Osteocyte (in vitro differentiated cells): Measurements from ENCODE around the gene LYST. TPM values are rescaled to one million over a fixed set of nuclear protein-coding genes. Genes with fewer than 3 reads are reported as not detected.

ENCODE experiments used
- DNase-seq: peaks from one replicate; pipeline ENCODE4 v3.0.0; 2021; ENCODE audit warnings: mixed read lengths; ENCODE audit not compliant: unreplicated experiment; ENCODE audit errors: extremely low spot score
- H3K27ac Mint-ChIP-seq: one replicate; pipeline ENCODE4 v1.8.0; 2021; ENCODE audit warnings: mild to moderate bottlenecking, mixed read lengths; ENCODE audit not compliant: unreplicated experiment
- H3K27me3 Mint-ChIP-seq: one replicate; pipeline ENCODE4 v1.8.0; 2021; ENCODE audit warnings: mixed read lengths; ENCODE audit not compliant: unreplicated experiment
- H3K36me3 Mint-ChIP-seq: one replicate; pipeline ENCODE4 v1.8.0; 2021; ENCODE audit warnings: mixed read lengths; ENCODE audit not compliant: unreplicated experiment
- H3K4me1 Mint-ChIP-seq: one replicate; pipeline ENCODE4 v1.8.0; 2021; ENCODE audit warnings: mixed read lengths; ENCODE audit not compliant: unreplicated experiment
- H3K4me3 Mint-ChIP-seq: one replicate; pipeline ENCODE4 v1.8.0; 2021; ENCODE audit warnings: mild to moderate bottlenecking, moderate library complexity, mixed read lengths; ENCODE audit not compliant: unreplicated experiment
- H3K9me3 Mint-ChIP-seq: one replicate; pipeline ENCODE4 v1.8.0; 2021; ENCODE audit warnings: mixed read lengths; ENCODE audit not compliant: unreplicated experiment
- total RNA-seq: library from RNA; stranded (reverse); gene quantifications from 2 replicates; pipeline ENCODE4 v1.2.1, GENCODE V29; 2021
- TF ChIP-seq, protein P1 (sequence below): fragments of 200-600 bp; sonication (generic); IDR thresholded peaks from 2 replicates; pipeline ENCODE4 v1.5.0; 2021; ENCODE audit warnings: antibody characterized with exemption, mild to moderate bottlenecking, moderate library complexity

The LYST gene
- total RNA-seq, 1 donor from 2014 or later = 21.7 TPM

- no peaks in the 10 kb centered on the region for H3K9me3 Mint-ChIP-seq
- H3K4me1 Mint-ChIP-seq = peaks cover 9% of the 10 kb centered on the region
- DNase-seq = no peak
- no peak overlapping the region for H3K4me3 Mint-ChIP-seq
- H3K36me3 Mint-ChIP-seq = peaks cover 32% of the 10 kb centered on the region
- H3K27ac Mint-ChIP-seq = no peak overlapping the region
- no peaks in the 10 kb centered on the region for H3K27me3 Mint-ChIP-seq
- TF ChIP-seq, protein P1, sequence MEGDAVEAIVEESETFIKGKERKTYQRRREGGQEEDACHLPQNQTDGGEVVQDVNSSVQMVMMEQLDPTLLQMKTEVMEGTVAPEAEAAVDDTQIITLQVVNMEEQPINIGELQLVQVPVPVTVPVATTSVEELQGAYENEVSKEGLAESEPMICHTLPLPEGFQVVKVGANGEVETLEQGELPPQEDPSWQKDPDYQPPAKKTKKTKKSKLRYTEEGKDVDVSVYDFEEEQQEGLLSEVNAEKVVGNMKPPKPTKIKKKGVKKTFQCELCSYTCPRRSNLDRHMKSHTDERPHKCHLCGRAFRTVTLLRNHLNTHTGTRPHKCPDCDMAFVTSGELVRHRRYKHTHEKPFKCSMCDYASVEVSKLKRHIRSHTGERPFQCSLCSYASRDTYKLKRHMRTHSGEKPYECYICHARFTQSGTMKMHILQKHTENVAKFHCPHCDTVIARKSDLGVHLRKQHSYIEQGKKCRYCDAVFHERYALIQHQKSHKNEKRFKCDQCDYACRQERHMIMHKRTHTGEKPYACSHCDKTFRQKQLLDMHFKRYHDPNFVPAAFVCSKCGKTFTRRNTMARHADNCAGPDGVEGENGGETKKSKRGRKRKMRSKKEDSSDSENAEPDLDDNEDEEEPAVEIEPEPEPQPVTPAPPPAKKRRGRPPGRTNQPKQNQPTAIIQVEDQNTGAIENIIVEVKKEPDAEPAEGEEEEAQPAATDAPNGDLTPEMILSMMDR = no peak
Measured at GRCh38 chr1:235720544-235720943, 146.2 kb downstream of the LYST start.

- Mint-ChIP-seq H3K4me3 (no peak overlapping the region), H3K27ac (no peak overlapping the region), H3K9me3 (no peaks in the 10 kb centered on the region), H3K27me3 (no peaks in the 10 kb centered on the region), H3K36me3 (peaks cover 44% of the 10 kb centered on the region), H3K4me1 (peaks cover 4% of the 10 kb centered on the region)
- TF ChIP-seq, protein P1 = no peak
- DNase-seq = no peak
Measured at GRCh38 chr1:235714205-235714897, 152.4 kb downstream of the LYST start.

- no peak overlapping the region for H3K4me3 Mint-ChIP-seq
- H3K27ac Mint-ChIP-seq = peak overlapping the region; percentile 45
- no peaks in the 10 kb centered on the region for H3K9me3 Mint-ChIP-seq
- no peaks in the 10 kb centered on the region for H3K27me3 Mint-ChIP-seq
- H3K4me1 Mint-ChIP-seq = peaks cover 4% of the 10 kb centered on the region
- no peak for DNase-seq
- TF ChIP-seq, protein P1 = no peak
- H3K36me3 Mint-ChIP-seq = peaks cover 52% of the 10 kb centered on the region
Measured at GRCh38 chr1:235712812-235713211, 153.9 kb downstream of the LYST start.

DNA sequence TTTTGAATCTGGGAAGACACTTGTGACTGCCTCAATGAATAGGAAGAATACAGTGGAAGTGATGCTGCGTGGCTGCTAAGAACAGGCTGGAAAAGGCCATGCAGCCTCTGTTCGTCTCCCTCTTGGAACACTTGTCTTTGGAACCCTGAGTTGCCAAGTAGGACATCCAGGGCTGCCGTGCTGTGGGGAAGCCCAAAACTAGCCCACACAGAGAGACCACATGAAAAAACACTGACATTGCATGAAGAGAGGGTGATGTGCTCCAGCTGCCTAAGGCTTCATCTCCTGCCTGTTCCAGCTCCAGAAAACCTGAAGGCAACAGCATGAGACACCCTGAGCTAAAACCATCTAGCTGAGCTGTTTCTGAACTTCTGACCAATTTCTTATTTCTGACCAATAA, 156.0 kb downstream of the LYST start:
- TF ChIP-seq, protein P1 = no peak
- no peak overlapping the region for H3K27ac Mint-ChIP-seq
- H3K4me3 Mint-ChIP-seq = no peak overlapping the region

DNA sequence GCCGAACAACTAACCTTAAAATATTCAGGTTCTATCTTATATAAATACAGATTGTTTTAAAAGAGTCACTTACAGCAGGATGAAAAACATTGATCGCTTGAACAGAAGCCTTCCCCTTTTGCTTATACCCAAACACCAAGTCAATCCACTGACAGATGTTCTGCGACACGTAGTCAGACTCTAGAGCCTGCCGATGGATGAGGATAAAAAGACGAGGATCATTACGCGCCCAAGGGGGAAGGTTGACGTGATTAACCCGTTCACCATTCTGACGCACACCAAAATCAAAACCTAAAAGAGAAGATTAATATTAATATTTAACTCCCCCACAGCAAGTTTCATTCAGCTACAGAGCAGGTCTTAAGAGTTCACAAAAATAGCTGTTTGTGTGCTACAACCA, 157.7 kb downstream of the LYST start:
- Mint-ChIP-seq H3K4me1 (peaks cover 8% of the 10 kb centered on the region), H3K27ac (no peak overlapping the region), H3K4me3 (no peak overlapping the region), H3K9me3 (no peaks in the 10 kb centered on the region), H3K36me3 (peaks cover 32% of the 10 kb centered on the region), H3K27me3 (no peaks in the 10 kb centered on the region)
- TF ChIP-seq, protein P1 = no peak
- no peak for DNase-seq

More for the DNA sequence above, 156.0 kb downstream of the LYST start:
- Mint-ChIP-seq H3K36me3 (peaks cover 47% of the 10 kb centered on the region), H3K27me3 (no peaks in the 10 kb centered on the region), H3K4me1 (peaks cover 4% of the 10 kb centered on the region), H3K9me3 (no peaks in the 10 kb centered on the region)
- DNase-seq = no peak
